Measurements from ENCODE around the gene CADPS2. TPM values are rescaled to one million over a fixed set of nuclear protein-coding genes. Genes with fewer than 3 reads are reported as not detected.
"Not testable (repeated sequence)": the region's sequence is repeated elsewhere in the genome, so short reads cannot be mapped to it uniquely, and the experiment has no call there.

Gene CADPS2
- total RNA-seq, 1 donor from 2014 or later, result 4.3 TPM

- DNase-seq (ENCODE audit: low spot score, unreplicated experiment), result no peak
- Mint-ChIP-seq H3K27ac (no peak overlapping the region), H3K9me3 (ENCODE audit: low read depth) (peaks cover 5% of the 10 kb centered on the region), H3K4me1 (ENCODE audit: low read depth) (peaks cover 9% of the 10 kb centered on the region), H3K36me3 (ENCODE audit: insufficient read depth) (no peaks in the 10 kb centered on the region), H3K27me3 (no peaks in the 10 kb centered on the region), H3K4me3 (ENCODE audit: low read depth) (no peak overlapping the region)
- TF ChIP-seq CTCF (IDR thresholded peaks at IDR 0.05; ENCODE audit: unreplicated experiment), result no peak
These were observed 39.7 kb downstream of the CADPS2 start for GRCh38 chr7:122846591-122846990.

GRCh38 chr7:122845286-122845685 is 41.0 kb downstream of the CADPS2 start:
- H3K36me3 Mint-ChIP-seq (ENCODE audit: insufficient read depth), result no peaks in the 10 kb centered on the region
- H3K27me3 Mint-ChIP-seq, result no peaks in the 10 kb centered on the region
- H3K4me1 Mint-ChIP-seq (ENCODE audit: low read depth), result peaks cover 9% of the 10 kb centered on the region
- no peak for TF ChIP-seq CTCF (IDR thresholded peaks at IDR 0.05; ENCODE audit: unreplicated experiment)
- no peak overlapping the region for H3K27ac Mint-ChIP-seq
- no peak overlapping the region for H3K4me3 Mint-ChIP-seq (ENCODE audit: low read depth)
- H3K9me3 Mint-ChIP-seq (ENCODE audit: low read depth), result no peaks in the 10 kb centered on the region
- no peak for DNase-seq (ENCODE audit: low spot score, unreplicated experiment)

- no peak overlapping the region for H3K4me3 Mint-ChIP-seq (ENCODE audit: low read depth)
- no peaks in the 10 kb centered on the region for H3K36me3 Mint-ChIP-seq (ENCODE audit: insufficient read depth)
- no peaks in the 10 kb centered on the region for H3K9me3 Mint-ChIP-seq (ENCODE audit: low read depth)
- peaks cover 9% of the 10 kb centered on the region for H3K4me1 Mint-ChIP-seq (ENCODE audit: low read depth)
- H3K27me3 Mint-ChIP-seq, result no peaks in the 10 kb centered on the region
- H3K27ac Mint-ChIP-seq, result no peak overlapping the region
- no peak for DNase-seq (ENCODE audit: low spot score, unreplicated experiment)
- TF ChIP-seq CTCF (IDR thresholded peaks at IDR 0.05; ENCODE audit: unreplicated experiment), result no peak
These were observed 41.9 kb downstream of the CADPS2 start for GRCh38 chr7:122844191-122844988.

GRCh38 chr7:122842971-122843370 is 43.3 kb downstream of the CADPS2 start:
- Mint-ChIP-seq H3K4me3 (ENCODE audit: low read depth) (no peak overlapping the region), H3K27ac (no peak overlapping the region), H3K9me3 (ENCODE audit: low read depth) (no peaks in the 10 kb centered on the region), H3K27me3 (no peaks in the 10 kb centered on the region), H3K4me1 (ENCODE audit: low read depth) (peaks cover 9% of the 10 kb centered on the region), H3K36me3 (ENCODE audit: insufficient read depth) (no peaks in the 10 kb centered on the region)
- TF ChIP-seq CTCF (IDR thresholded peaks at IDR 0.05; ENCODE audit: unreplicated experiment), result no peak
- no peak for DNase-seq (ENCODE audit: low spot score, unreplicated experiment)

GRCh38 chr7:122836286-122836685 is 50.0 kb downstream of the CADPS2 start:
- not testable (repeated sequence) for DNase-seq (ENCODE audit: low spot score, unreplicated experiment); H3K4me1 Mint-ChIP-seq (ENCODE audit: low read depth); H3K27me3 Mint-ChIP-seq; H3K27ac Mint-ChIP-seq; H3K4me3 Mint-ChIP-seq (ENCODE audit: low read depth); H3K36me3 Mint-ChIP-seq (ENCODE audit: insufficient read depth)
- H3K9me3 Mint-ChIP-seq (ENCODE audit: low read depth), result peaks cover 14% of the 10 kb centered on the region

GRCh38 chr7:122834571-122834942 is 51.7 kb downstream of the CADPS2 start:
- H3K36me3 Mint-ChIP-seq (ENCODE audit: insufficient read depth); H3K4me3 Mint-ChIP-seq (ENCODE audit: low read depth); H3K4me1 Mint-ChIP-seq (ENCODE audit: low read depth); DNase-seq (ENCODE audit: low spot score, unreplicated experiment); H3K27me3 Mint-ChIP-seq: not testable (repeated sequence)
- H3K9me3 Mint-ChIP-seq (ENCODE audit: low read depth), result peaks cover 14% of the 10 kb centered on the region
- peak overlapping the region; percentile 67 for H3K27ac Mint-ChIP-seq

Data from progenitor cell of endocrine pancreas (in vitro differentiated cells).